Hepatocyte (in vitro differentiated cells): Measurements from ENCODE around the gene PLAAT3. TPM values are rescaled to one million over a fixed set of nuclear protein-coding genes. Genes with fewer than 3 reads are reported as not detected.
A peak's percentile ranks its signal among the peaks of the same experiment; 100 is the strongest.

Source experiments
- DNase-seq: peaks from one replicate; pipeline ENCODE4 v3.0.0-alpha.2; 2016; ENCODE audit warnings: low spot score
- H2AFZ ChIP-seq: fragments of 200-600 bp; sonication (generic); 2 replicates; pipeline ENCODE4 v1.6.0; 2016; ENCODE audit warnings: antibody characterized with exemption, mild to moderate bottlenecking
- H3K27ac ChIP-seq: fragments of 200-600 bp; sonication (generic); 2 replicates; pipeline ENCODE4 v1.5.1; 2016; ENCODE audit warnings: mild to moderate bottlenecking
- H3K27me3 ChIP-seq: fragments of 200-600 bp; sonication (generic); 2 replicates; pipeline ENCODE4 v1.6.1; 2016
- H3K36me3 ChIP-seq: fragments of 200-600 bp; sonication (generic); replicated peaks from 2 replicates; pipeline ENCODE4 v1.5.1; 2016; ENCODE audit warnings: low read depth; ENCODE audit not compliant: insufficient read depth
- H3K4me1 ChIP-seq: fragments of 200-600 bp; sonication (generic); 2 replicates; pipeline ENCODE4 v1.5.1; 2016; ENCODE audit warnings: mild to moderate bottlenecking, moderate library complexity; ENCODE audit not compliant: insufficient read depth
- H3K4me2 ChIP-seq: fragments of 200-600 bp; sonication (generic); 2 replicates; pipeline ENCODE4 v1.6.0; 2016
- H3K4me3 ChIP-seq: fragments of 200-600 bp; sonication (generic); 2 replicates; pipeline ENCODE4 v1.5.1; 2016; ENCODE audit warnings: mild to moderate bottlenecking
- H3K79me2 ChIP-seq: fragments of 200-600 bp; sonication (generic); 2 replicates; pipeline ENCODE4 v1.6.0; 2017; ENCODE audit warnings: mild to moderate bottlenecking
- H3K9me2 ChIP-seq: fragments of 200-600 bp; sonication (generic); replicated peaks from 2 replicates; pipeline ENCODE4 v1.6.0; 2017; ENCODE audit warnings: mild to moderate bottlenecking; ENCODE audit not compliant: insufficient read depth
- H3K9me3 ChIP-seq: fragments of 200-600 bp; sonication (generic); 2 replicates; pipeline ENCODE4 v1.5.1; 2016; ENCODE audit warnings: low read depth, mild to moderate bottlenecking
- H4K20me1 ChIP-seq: fragments of 200-600 bp; sonication (generic); 2 replicates; pipeline ENCODE4 v1.6.0; 2016; ENCODE audit warnings: mild to moderate bottlenecking; ENCODE audit not compliant: insufficient read depth, poor library complexity, severe bottlenecking
- EZH2 ChIP-seq: fragments of 200-600 bp; sonication (generic); IDR thresholded peaks from 2 replicates; pipeline ENCODE4 v1.6.1; 2016; ENCODE audit warnings: antibody characterized with exemption, mild to moderate bottlenecking, borderline replicate concordance
- EZH2phosphoT487 ChIP-seq: fragments of 200-600 bp; sonication (generic); IDR thresholded peaks from one replicate; pipeline ENCODE4 v1.6.1; 2018; ENCODE audit warnings: antibody characterized with exemption, mild to moderate bottlenecking, low read depth, moderate library complexity; ENCODE audit not compliant: unreplicated experiment, severe bottlenecking
- WGBS: methylation state at CpG from one replicate; pipeline ENCODE4 v1.1.6; 2016; ENCODE audit warnings: low lambda C conversion rate; ENCODE audit errors: missing lambda C conversion rate; 5-methylcytosine and 5-hydroxymethylcytosine counted together
- polyA plus RNA-seq: library from polyadenylated mRNA; unstranded; fragments of >200 nt; fragmentation: Nextera tagmentation; extraction: Ambion mirVana; gene quantifications from 2 replicates; pipeline ENCODE4 v1.2.1, GENCODE V29; 2016
- total RNA-seq: library from RNA; depleted of rRNA; stranded (reverse); fragments of >200 nt; gene quantifications from 2 replicates; pipeline ENCODE4 v1.2.3, GENCODE V29; 2014
- TF ChIP-seq, protein P1 (sequence below): fragments of 200-600 bp; sonication (generic); IDR thresholded peaks from 2 replicates; pipeline ENCODE4 v1.5.1; 2016; ENCODE audit warnings: antibody characterized with exemption, mild to moderate bottlenecking; ENCODE audit not compliant: poor library complexity

PLAAT3 gene
- total and polyA plus RNA-seq, 2 experiments from 2014 or later = 32.4 to 49.6 TPM

- Histone ChIP-seq H3K4me3 (no peak overlapping the region), H3K27me3 (no peaks in the 10 kb centered on the region), H3K9me2 (no peaks in the 10 kb centered on the region), H3K79me2 (peaks cover 9% of the 10 kb centered on the region), H3K4me2 (no peak overlapping the region), H2AFZ (no peak overlapping the region), H4K20me1 (no peaks in the 10 kb centered on the region), H3K27ac (no peak overlapping the region), H3K36me3 (no peaks in the 10 kb centered on the region), H3K4me1 (peaks cover 10% of the 10 kb centered on the region), H3K9me3 (no peaks in the 10 kb centered on the region)
- WGBS = 28% methylated on average over 1 of the region's 3 CpGs
- no peak for DNase-seq
- TF ChIP-seq EZH2phosphoT487 = no peak
Measured at GRCh38 chr11:63616953-63617352, 2.7 kb upstream of the PLAAT3 start.

- no peak for TF ChIP-seq EZH2phosphoT487
- TF ChIP-seq, protein P1, sequence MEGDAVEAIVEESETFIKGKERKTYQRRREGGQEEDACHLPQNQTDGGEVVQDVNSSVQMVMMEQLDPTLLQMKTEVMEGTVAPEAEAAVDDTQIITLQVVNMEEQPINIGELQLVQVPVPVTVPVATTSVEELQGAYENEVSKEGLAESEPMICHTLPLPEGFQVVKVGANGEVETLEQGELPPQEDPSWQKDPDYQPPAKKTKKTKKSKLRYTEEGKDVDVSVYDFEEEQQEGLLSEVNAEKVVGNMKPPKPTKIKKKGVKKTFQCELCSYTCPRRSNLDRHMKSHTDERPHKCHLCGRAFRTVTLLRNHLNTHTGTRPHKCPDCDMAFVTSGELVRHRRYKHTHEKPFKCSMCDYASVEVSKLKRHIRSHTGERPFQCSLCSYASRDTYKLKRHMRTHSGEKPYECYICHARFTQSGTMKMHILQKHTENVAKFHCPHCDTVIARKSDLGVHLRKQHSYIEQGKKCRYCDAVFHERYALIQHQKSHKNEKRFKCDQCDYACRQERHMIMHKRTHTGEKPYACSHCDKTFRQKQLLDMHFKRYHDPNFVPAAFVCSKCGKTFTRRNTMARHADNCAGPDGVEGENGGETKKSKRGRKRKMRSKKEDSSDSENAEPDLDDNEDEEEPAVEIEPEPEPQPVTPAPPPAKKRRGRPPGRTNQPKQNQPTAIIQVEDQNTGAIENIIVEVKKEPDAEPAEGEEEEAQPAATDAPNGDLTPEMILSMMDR = no peak
- TF ChIP-seq EZH2 = no peak
- Histone ChIP-seq H2AFZ (peak overlapping the region; percentile 92), H3K4me3 (peak overlapping the region; percentile 70), H3K4me2 (peak overlapping the region; percentile 99), H3K27ac (peak overlapping the region; percentile 91), H3K36me3 (no peaks in the 10 kb centered on the region), H3K4me1 (peaks cover 31% of the 10 kb centered on the region), H3K79me2 (peaks cover 24% of the 10 kb centered on the region), H4K20me1 (no peaks in the 10 kb centered on the region), H3K9me2 (no peaks in the 10 kb centered on the region), H3K27me3 (no peaks in the 10 kb centered on the region), H3K9me3 (no peaks in the 10 kb centered on the region)
- DNase-seq = peak; percentile 60
- WGBS = 1% methylated on average over 45 of the region's 45 CpGs
Measured at GRCh38 chr11:63613517-63614135, 607 bp downstream of the PLAAT3 start.

DNA sequence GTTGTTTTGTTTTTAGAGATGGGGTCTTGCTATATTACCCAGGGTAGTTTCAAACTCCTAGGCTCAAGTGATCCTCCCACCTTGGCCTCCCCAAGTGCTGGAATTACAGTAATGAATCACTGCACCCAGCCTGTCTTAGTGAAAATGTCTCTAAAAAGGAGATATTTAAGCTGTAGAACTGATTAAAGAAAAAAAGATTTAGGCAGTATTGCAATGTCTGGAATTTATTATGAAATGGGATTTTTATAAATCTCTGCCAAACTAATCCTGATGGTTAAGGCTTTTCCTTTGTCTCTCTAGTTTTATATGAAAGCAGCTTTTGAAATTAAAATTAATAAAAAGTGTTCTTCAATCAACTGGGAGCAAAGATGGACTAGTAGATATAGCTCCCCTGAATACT is 2.1 kb downstream of the PLAAT3 start:
- TF ChIP-seq, protein P1 = no peak
- TF ChIP-seq EZH2phosphoT487 = no peak
- no peak for TF ChIP-seq EZH2
- no peak overlapping the region for H2AFZ ChIP-seq
- H3K4me3 ChIP-seq = no peak overlapping the region
- H3K9me3 ChIP-seq = no peaks in the 10 kb centered on the region
- no peaks in the 10 kb centered on the region for H3K27me3 ChIP-seq
- DNase-seq = no peak
- no peak overlapping the region for H3K27ac ChIP-seq
- H3K4me1 ChIP-seq = peaks cover 24% of the 10 kb centered on the region
- peaks cover 33% of the 10 kb centered on the region for H3K79me2 ChIP-seq
- H3K9me2 ChIP-seq = no peaks in the 10 kb centered on the region
- H3K4me2 ChIP-seq = peak overlapping the region; percentile 99
- no peaks in the 10 kb centered on the region for H4K20me1 ChIP-seq
- H3K36me3 ChIP-seq = no peaks in the 10 kb centered on the region

- Histone ChIP-seq H2AFZ (no peak overlapping the region), H3K4me2 (peak overlapping the region; percentile 99), H3K9me2 (no peaks in the 10 kb centered on the region), H3K36me3 (no peaks in the 10 kb centered on the region), H3K27ac (peak overlapping the region; percentile 39), H4K20me1 (no peaks in the 10 kb centered on the region), H3K4me3 (no peak overlapping the region), H3K27me3 (no peaks in the 10 kb centered on the region), H3K9me3 (no peaks in the 10 kb centered on the region), H3K79me2 (peaks cover 33% of the 10 kb centered on the region), H3K4me1 (peaks cover 21% of the 10 kb centered on the region)
- WGBS = 52% methylated on average over 1 of the region's 1 CpG
- DNase-seq = no peak
- TF ChIP-seq, protein P1 = no peak
- TF ChIP-seq EZH2phosphoT487 (no peak), EZH2 (no peak)
Measured at GRCh38 chr11:63611395-63611747, 2.9 kb downstream of the PLAAT3 start.
